Erythroblast (primary cell): ENCODE results near the gene ASCC2.

Source experiments
- GATA1 ChIP-seq: IDR thresholded peaks from 2 replicates; pipeline ENCODE4 v1.6.1; 2011; ENCODE audit warnings: low read depth, mild to moderate bottlenecking, control low read depth, low read length, moderate library complexity
- POLR2A ChIP-seq: IDR thresholded peaks from 2 replicates; pipeline ENCODE4 v1.6.1; 2011; ENCODE audit warnings: mild to moderate bottlenecking, low read length

DNA sequence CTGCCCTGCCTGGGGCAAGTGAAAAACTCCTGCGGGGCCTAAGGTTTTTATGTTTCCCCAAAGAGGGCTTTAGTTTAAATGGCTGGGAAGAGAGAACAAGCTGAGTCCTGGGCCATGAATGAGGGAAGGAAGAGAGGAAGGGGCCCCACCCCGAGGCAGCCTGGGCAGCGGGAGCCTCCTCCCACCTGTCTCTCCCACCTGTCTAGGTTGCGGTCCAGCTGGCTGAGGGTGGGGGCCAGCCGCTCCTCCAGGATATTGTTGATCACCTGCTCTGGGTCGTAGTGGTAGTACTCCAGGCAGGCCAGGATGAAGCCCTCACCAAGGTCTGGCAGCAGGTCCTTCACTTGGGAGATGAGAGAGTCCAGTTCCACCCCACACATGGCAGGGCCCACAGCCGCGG is 36.3 kb downstream of the ASCC2 start:
- TF ChIP-seq POLR2A = no peak
- TF ChIP-seq GATA1 = no peak
